ENCODE results near the gene PTPRJ. TPM values are rescaled to one million over a fixed set of nuclear protein-coding genes. Genes with fewer than 3 reads are reported as not detected.

Gene PTPRJ
- total RNA-seq, 2 experiments from 2014 or later = 8.2 to 10.7 TPM

DNA sequence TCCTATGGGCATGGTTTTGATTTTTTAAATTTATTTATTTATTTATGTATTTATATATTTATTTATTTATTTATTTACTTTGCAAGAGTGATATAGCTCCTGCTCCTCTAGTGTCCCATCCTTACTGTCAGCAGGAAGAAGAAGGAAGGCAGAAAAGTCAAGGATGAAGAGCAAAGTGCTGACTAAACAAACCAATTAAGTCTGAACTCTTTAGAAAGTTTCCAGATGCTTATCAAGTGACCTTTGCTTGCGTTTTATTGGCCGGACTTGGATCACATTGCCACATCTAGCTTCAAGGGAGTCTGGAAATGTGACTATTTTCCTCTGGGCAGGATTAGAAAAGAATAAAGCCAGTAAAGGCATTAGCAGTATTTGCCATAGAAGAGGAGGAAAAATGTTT, 227.5 kb downstream of the PTPRJ start:
- Mint-ChIP-seq H3K27ac (no peak overlapping the region), H3K4me3 (no peak overlapping the region), H3K4me1 (ENCODE audit: low read depth) (no peaks in the 10 kb centered on the region), H3K9me3 (no peaks in the 10 kb centered on the region), H3K36me3 (ENCODE audit: low read depth) (no peaks in the 10 kb centered on the region), H3K27me3 (ENCODE audit: low read depth) (peaks cover 2% of the 10 kb centered on the region)
- CTCF ChIA-PET = no interaction called here
- intact Hi-C loops (cut with micrococcal nuclease) = no loop called here
- no peak for DNase-seq

DNA sequence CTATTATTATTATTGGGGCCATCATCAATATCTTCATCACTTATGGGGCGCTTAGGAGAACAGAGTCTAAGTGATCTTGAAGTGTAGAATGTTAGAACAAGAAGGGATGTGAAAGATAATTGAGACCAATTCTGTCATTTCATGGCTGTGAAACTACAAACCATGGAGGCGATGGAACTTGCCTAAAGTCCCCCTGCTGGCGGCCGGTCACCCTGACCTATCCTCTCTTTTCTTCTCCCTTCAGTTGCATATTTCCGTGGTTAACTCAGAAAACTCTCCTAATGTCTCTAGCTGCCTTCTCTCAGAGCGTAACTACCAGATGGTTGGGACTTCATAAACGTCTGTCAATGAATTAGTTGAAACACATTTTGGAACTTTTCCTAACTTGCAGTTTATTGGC, 229.7 kb downstream of the PTPRJ start:
- H3K4me3 Mint-ChIP-seq = no peak overlapping the region
- peaks cover 2% of the 10 kb centered on the region for H3K27me3 Mint-ChIP-seq (ENCODE audit: low read depth)
- no peaks in the 10 kb centered on the region for H3K9me3 Mint-ChIP-seq
- H3K4me1 Mint-ChIP-seq (ENCODE audit: low read depth) = no peaks in the 10 kb centered on the region
- no peak for DNase-seq
- H3K27ac Mint-ChIP-seq = no peak overlapping the region
- CTCF ChIA-PET = interaction anchor here (0.7 kb wide), 1 partner anchor 15 kb away, joined by 3 read pairs; no protein-coding TSS in a partner anchor
- no peaks in the 10 kb centered on the region for H3K36me3 Mint-ChIP-seq (ENCODE audit: low read depth)
- intact Hi-C loops (cut with micrococcal nuclease) = no loop called here

DNA sequence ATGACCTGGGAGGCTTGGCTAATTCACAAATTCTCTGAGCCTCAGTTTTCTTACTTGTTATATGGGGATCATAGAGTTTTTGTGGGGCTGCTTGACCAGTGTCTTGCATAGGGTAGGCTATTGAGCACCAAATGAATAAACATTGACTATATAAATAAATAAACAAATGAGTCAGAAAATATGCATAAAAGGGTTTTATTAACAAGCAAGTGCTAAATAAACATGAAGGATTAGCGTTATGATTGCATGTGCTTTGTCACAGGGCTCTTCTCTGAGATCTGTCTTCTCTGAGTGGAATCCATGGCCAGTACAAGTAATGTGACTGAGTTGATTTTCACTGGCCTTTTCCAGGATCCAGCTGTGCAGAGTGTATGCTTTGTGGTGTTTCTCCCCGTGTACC, 236.2 kb downstream of the PTPRJ start, which contains the start of gene OR4B1:
Gene OR4B1 (plus strand): TSS at position 301 of the 400 bp plus-strand sequence. CDS start 0 bp downstream, at position 301.
- no peak within 1 kb of the TSS for H3K27ac Mint-ChIP-seq
- CTCF ChIA-PET = no interaction called here
- no peaks in the 10 kb centered on the region for H3K9me3 Mint-ChIP-seq
- intact Hi-C loops (cut with micrococcal nuclease) = no loop called here
- H3K27me3 Mint-ChIP-seq (ENCODE audit: low read depth) = no peaks in the 10 kb centered on the region
- DNase-seq = no peak
- no peaks in the 10 kb centered on the region for H3K36me3 Mint-ChIP-seq (ENCODE audit: low read depth)
- H3K4me1 Mint-ChIP-seq (ENCODE audit: low read depth) = no peaks in the 10 kb centered on the region
- H3K4me3 Mint-ChIP-seq = no peak within 1 kb of the TSS

Small RNA genes within 50 kb of the gene (microRNA-seq; reads per million reads assigned to microRNA genes)
- not detected for gene MIR3161 (ENCODE audit: borderline microRNAs expressed, borderline replicate concordance)

Other genes starting within 250 kb of the PTPRJ start
- 100 to 1,000 TPM; 123 to 127 TPM for gene FNBP4, start 213.2 kb upstream of the PTPRJ start, total RNA-seq
- gene NUP160, start 132.2 kb upstream of the PTPRJ start, total RNA-seq = 10 to 100 TPM; 64.7 to 64.8 TPM
- not detected for gene OR4B1, start 236.3 kb downstream of the PTPRJ start, total RNA-seq

All from activated naive CD4-positive, alpha-beta T cell treated with anti-CD3 and anti-CD28 coated beads for 36 hours (primary cell).